Ecto neural progenitor cell (in vitro differentiated cells): ENCODE measurements around the gene RPTOR.

Experiments used
- DNase-seq: peaks from one replicate; pipeline ENCODE4 v3.0.0-alpha.2; 2018; ENCODE audit warnings: low spot score

RPTOR gene

GRCh38 chr17:80833952-80834892, 289.6 kb downstream of the RPTOR start:
- DNase-seq = no peak

GRCh38 chr17:80834893-80835275, 290.2 kb downstream of the RPTOR start:
- DNase-seq = no peak

- DNase-seq = no peak
Observed at GRCh38 chr17:80835816-80836657, 291.4 kb downstream of the RPTOR start.

GRCh38 chr17:80836658-80836965, 292.0 kb downstream of the RPTOR start:
- DNase-seq = no peak

GRCh38 chr17:80836971-80837481, 292.4 kb downstream of the RPTOR start:
- DNase-seq = no peak

GRCh38 chr17:80837711-80838110, 293.1 kb downstream of the RPTOR start:
- DNase-seq = no peak

- DNase-seq = no peak
Observed at GRCh38 chr17:80838311-80839025, 293.8 kb downstream of the RPTOR start.

GRCh38 chr17:80839026-80839345, 294.3 kb downstream of the RPTOR start:
- no peak for DNase-seq

- no peak for DNase-seq
Observed at GRCh38 chr17:80839511-80839941, 294.9 kb downstream of the RPTOR start.

- no peak for DNase-seq
Observed at GRCh38 chr17:80839970-80840369, 295.3 kb downstream of the RPTOR start.

GRCh38 chr17:80842456-80843013, 297.9 kb downstream of the RPTOR start:
- DNase-seq = no peak

GRCh38 chr17:80843741-80844156, 299.1 kb downstream of the RPTOR start:
- no peak for DNase-seq

- no peak for DNase-seq
Observed at GRCh38 chr17:80844418-80844990, 299.9 kb downstream of the RPTOR start.

- no peak for DNase-seq
Observed at GRCh38 chr17:80845069-80845862, 300.6 kb downstream of the RPTOR start.

GRCh38 chr17:80845863-80846671, 301.4 kb downstream of the RPTOR start:
- no peak for DNase-seq

GRCh38 chr17:80846932-80847331, 302.3 kb downstream of the RPTOR start:
- no peak for DNase-seq

- no peak for DNase-seq
Observed at GRCh38 chr17:80847496-80848230, 303.0 kb downstream of the RPTOR start.

GRCh38 chr17:80848449-80849102, 303.9 kb downstream of the RPTOR start:
- no peak for DNase-seq

- no peak for DNase-seq
Observed at GRCh38 chr17:80849119-80849518, 304.5 kb downstream of the RPTOR start.
